Measurements from ENCODE around the gene CTTNBP2NL.
"Not testable (repeated sequence)": the region's sequence is repeated elsewhere in the genome, so short reads cannot be mapped to it uniquely, and the experiment has no call there.

The CTTNBP2NL gene

DNA sequence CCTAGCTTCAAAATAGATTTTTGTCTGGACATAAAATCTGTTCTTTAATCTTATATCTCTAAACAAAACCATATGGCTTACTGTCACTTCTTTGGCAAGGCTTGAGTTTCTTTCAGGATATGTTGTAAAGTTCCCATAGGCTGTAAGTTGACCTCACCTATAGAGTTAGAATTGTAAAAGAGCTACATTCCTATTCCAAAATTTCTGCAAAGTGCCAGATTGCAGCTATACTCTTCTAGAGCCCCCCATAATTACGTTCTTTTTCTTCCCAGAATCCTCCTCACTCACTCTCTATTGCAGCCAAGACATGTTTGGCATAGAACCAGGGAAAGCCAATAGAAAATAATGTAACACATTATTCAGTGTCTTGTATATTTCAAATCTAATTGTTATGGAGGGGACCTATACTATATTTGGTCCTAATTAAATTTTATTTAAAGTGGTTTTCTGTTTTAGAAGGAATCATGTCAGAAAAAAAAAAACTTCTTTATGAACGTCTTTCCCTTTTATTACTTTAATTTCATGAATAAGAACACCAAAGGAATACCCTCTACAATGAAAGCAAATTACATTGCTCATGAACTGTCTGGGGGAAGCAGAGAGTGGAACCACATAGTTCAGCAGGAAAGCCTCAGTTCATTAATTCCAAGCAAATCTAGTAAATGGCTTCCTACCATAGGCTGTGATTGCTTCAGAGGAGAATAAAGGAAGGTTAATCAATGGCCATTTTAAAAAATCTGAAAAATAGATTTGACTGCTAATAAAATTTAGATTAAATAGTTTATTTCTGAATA is 22.3 kb downstream of the CTTNBP2NL start:
- no peak for DNase-seq (ENCODE audit: low read depth in 2 of 2)

GRCh38 chr1:112423207-112423606 is 27.2 kb downstream of the CTTNBP2NL start:
- no peak for DNase-seq (ENCODE audit: low read depth in 2 of 2)

DNA sequence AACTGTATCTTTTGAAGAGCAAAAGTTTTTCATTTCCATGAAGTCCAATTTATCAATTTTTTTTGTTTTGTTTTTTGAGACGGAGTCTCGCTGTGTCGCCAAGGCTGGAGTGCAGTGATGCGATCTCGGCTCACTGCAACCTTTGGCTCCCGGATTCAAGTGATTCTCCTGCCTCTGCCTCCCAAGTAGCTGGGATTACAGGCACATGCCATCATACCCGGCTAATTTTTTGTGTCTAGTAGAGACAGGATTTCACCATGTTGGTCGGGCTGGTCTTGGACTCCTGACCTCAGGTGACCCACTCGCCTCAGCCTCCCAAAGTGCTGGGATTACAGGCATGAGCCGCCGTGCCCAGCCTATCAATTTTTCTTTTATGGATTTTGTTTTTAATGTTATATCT is 27.7 kb downstream of the CTTNBP2NL start:
- not testable (repeated sequence) for DNase-seq (ENCODE audit: low read depth in 2 of 2)

DNA sequence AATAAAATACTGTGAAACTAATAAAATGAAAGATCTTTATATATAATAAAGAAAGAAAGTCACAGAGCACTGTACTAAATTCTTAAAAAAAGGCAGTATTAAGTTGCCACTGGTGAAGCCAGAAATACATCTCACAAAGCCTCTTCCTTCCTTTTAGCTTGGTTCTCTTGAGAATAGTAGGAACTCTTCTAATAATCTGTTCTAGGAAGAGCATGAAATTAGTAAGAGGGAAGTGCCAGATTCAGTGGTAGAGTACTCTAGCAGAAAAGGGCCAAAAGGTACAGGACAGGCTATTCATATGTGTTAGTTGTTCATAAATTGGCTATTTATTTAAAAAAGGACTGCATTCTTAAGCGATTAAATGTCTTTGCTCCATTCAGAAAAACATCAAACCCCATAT is 33.7 kb downstream of the CTTNBP2NL start:
- DNase-seq (ENCODE audit: low read depth in 2 of 2), result no peak

DNA sequence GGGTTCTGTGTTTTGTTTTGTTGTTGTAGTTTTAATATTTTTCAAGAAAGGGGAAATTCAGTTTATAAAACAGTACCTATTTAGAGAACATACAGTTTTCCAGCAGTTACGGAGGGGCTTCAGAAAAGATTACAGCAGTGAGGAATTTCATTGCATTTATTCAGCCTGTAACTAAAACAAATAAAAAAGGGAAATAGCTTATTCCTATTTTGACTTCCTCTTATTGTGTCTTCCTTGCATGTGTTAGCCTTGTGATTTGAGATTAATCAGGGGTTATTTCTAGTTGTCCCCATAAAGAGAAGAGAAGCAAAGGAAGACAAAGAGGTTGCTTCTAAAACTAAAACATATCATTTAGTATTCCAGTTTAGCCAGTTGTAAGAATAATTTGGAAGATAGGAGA is 35.0 kb downstream of the CTTNBP2NL start:
- DNase-seq (ENCODE audit: low read depth in 2 of 2), result no peak

DNA sequence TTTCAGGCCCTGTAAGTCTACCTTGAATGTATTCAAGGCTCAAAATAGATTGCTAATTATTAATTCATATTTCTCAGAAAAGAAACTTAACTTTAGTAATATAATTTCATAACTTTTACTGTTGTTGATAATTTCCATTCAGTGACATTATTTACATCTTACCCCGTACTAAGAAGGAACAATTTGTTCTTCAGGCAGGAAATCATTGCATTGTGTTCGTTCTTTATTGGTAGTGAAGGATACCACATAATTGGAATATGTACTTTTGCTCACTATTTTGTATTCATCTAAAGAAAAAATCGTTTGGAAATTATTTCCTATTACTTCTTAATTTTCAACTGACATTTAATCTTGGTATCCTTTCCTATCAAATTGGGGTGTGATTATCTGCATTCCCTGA is 39.4 kb downstream of the CTTNBP2NL start:
- no peak for DNase-seq (ENCODE audit: low read depth in 2 of 2)

- DNase-seq (ENCODE audit: low read depth in 2 of 2), result no peak
These were observed 40.6 kb downstream of the CTTNBP2NL start for GRCh38 chr1:112436384-112437156.

- DNase-seq (ENCODE audit: low read depth in 2 of 2), result not testable (repeated sequence)
These were observed 42.1 kb downstream of the CTTNBP2NL start for GRCh38 chr1:112438156-112438555.

DNA sequence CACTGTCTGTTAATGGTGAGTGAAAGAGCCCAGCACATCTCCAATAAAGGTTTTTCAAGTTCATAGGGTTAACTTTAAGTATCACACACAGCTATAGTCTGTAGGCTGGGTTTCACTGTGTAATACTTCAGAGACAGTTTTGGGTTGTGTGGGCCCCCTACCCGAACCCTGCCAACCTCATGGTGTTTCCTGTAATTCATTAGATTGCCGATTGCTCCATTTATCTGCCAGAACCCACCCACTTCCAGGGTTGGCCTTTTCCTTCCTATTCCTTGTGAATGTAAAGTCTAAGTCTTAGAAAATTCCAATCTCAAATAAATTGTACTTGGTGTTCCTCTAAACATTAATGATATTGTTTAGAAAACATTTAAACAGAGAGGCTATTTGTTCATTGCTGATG is 43.6 kb downstream of the CTTNBP2NL start:
- no peak for DNase-seq (ENCODE audit: low read depth in 2 of 2)

- no peak for DNase-seq (ENCODE audit: low read depth in 2 of 2)
These were observed 44.6 kb downstream of the CTTNBP2NL start for GRCh38 chr1:112440574-112440973.

DNA sequence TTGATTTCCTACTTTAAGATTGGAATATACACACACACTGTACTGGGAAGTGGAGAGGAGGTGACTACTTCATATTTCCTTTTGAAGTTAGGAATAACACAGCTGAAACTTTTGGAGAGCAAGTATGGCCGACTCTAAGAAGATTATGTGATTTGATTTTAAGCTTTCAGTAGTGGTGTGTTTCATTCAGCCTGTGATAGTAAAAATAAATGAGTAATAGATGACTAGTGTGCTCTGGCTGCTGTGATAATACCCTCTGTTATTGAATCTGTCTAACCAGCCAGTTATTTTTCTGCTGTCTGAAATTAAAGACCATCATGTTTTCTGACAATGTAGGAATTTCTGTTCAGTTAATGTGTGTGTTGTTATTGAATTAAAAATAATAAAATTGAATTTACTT is 48.3 kb downstream of the CTTNBP2NL start:
- DNase-seq (ENCODE audit: low read depth in 2 of 2), result no peak

DNA sequence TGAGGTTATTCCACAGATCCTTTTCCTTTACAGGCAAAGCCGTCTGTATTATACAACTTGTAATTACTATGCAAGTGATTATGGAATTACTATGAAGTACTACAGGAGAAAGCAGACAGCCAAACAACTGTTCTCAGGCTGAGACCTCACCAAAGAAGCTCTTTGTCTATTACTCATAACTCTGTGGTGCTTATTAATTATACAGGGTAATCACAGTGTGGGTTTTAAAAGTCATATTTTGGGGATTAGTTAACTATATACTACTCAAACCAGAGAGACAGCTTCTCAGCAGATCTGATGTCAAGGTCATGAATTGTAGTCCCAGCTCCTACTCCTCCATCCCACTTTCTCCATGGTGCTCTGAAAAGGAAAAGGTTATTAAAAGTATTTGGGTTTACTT is 49.6 kb downstream of the CTTNBP2NL start:
- no peak for DNase-seq (ENCODE audit: low read depth in 2 of 2)

- DNase-seq (ENCODE audit: low read depth in 2 of 2), result no peak
These were observed 50.4 kb downstream of the CTTNBP2NL start for GRCh38 chr1:112446411-112446810.

- no peak for DNase-seq (ENCODE audit: low read depth in 2 of 2)
These were observed 53.1 kb downstream of the CTTNBP2NL start for GRCh38 chr1:112448904-112449629.

GRCh38 chr1:112449630-112449983 is 53.6 kb downstream of the CTTNBP2NL start:
- no peak for DNase-seq (ENCODE audit: low read depth in 2 of 2)

GRCh38 chr1:112450773-112451172 is 54.8 kb downstream of the CTTNBP2NL start:
- no peak for DNase-seq (ENCODE audit: low read depth in 2 of 2)

DNA sequence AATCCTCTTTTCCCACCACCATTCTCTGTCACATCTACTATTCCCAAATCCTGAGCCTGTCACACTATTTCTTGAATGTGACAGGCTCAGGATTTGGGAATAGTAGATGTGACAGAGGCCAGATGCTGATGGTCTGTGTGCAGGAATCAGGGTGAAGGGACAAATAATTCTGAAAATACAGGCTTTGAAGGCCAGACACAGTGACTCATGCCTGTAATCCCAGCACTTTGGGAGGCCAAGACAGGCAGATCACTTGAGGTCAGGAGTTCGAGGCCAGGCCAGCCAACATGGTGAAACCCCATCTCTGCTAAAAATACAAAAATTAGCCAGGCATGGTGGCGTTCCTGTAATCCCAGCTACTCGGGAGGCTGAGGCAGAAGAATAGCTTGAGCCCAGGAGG is 55.3 kb downstream of the CTTNBP2NL start:
- not testable (repeated sequence) for DNase-seq (ENCODE audit: low read depth in 2 of 2)

DNA sequence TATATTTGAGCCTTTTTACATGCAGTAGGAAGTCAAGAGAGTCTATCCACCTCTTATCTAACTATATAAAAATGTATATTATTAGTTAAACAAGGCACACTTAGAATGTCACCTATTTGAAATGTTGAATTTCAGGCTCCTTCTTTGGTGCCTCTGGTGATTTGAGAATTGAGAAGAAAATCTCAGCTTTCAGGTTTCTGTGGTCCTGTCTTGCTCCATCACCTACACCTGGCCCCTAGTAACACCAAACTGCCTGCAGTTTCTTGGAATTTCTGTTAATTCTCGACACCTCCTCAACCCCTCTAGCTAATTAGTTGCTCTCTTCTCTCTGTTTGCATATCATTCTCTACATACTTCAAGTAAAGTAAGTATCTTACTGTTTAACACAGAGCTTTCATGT is 57.9 kb downstream of the CTTNBP2NL start:
- DNase-seq (ENCODE audit: low read depth in 2 of 2), result no peak

- no peak for DNase-seq (ENCODE audit: low read depth in 2 of 2)
These were observed 58.3 kb downstream of the CTTNBP2NL start for GRCh38 chr1:112454316-112454715.

DNA sequence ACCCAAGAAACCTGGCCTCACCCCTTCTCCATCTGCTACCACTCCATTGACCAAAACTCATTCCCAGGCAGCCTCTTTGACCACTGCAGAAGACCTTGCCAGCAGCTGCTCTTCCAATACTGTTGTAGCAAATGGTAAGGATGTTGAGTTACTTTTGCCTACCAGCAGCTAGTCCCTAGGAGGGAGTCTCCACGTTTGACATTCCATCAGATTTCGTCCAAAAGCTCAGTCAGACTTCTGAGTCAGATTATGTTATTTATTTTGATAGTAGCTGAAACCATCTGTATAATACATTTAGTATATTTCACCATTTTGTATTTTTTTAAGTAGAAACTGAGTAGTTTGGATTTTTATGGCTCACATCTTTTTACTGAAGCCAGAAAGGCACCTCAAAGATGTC is 61.2 kb downstream of the CTTNBP2NL start:
- DNase-seq (ENCODE audit: low read depth in 2 of 2), result no peak

GRCh38 chr1:112457955-112458354 is 61.9 kb downstream of the CTTNBP2NL start:
- no peak for DNase-seq (ENCODE audit: low read depth in 2 of 2)

- DNase-seq (ENCODE audit: low read depth in 2 of 2), result no peak
These were observed 62.7 kb downstream of the CTTNBP2NL start for GRCh38 chr1:112458756-112459155.

- no peak for DNase-seq (ENCODE audit: low read depth in 2 of 2)
These were observed 64.6 kb downstream of the CTTNBP2NL start for GRCh38 chr1:112460615-112461014.

Data from stimulated activated CD4-positive, alpha-beta T cell treated with anti-CD3 and anti-CD28 coated beads, Interleukin-4, amount 100 ng/mL, for 48 hours (primary cell).